ENCODE results near the gene GSG1L2. TPM values are rescaled to one million over a fixed set of nuclear protein-coding genes. Genes with fewer than 3 reads are reported as not detected.

GSG1L2 gene
- total RNA-seq, 1 experiment from 2014 or later = not detected

DNA sequence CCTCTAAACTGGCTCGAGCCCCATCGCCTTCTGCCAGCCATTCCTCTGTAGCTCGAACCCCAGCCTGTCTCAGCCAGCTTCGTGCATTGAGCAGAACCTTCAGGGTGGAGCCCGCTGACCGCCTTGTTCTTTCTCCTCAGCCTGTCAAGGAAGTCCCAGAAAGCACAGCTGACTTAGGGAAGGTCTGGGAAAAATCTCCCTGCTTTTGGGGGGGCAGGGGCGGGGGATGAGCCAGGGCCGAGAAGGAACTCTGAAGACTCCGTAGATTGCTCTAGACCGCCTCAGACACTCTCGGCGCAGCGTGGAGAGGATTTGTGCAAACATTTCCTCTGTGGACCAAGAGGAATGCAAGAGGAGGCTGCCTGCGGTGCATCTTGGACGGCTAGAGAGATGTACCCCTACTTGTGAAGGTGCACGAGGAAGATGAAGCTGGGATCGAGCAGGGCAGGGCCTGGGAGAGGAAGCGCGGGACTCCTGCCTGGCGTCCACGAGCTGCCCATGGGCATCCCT is 3.8 kb upstream of the GSG1L2 start, which contains the start of gene GLP2R:
GLP2R (plus strand) TSS at position 284 of the 510 bp plus-strand sequence; CDS start at position 424, 140 bp downstream.
- Histone ChIP-seq H3K79me2 (ENCODE audit: insufficient read depth, low read length) (no peaks in the 10 kb centered on the region), H3K9me2 (ENCODE audit: insufficient read depth) (no peaks in the 10 kb centered on the region), H4K20me1 (ENCODE audit: insufficient read depth) (no peaks in the 10 kb centered on the region), H3K4me2 (ENCODE audit: low read length) (no peak within 1 kb of the TSS), H3K27ac (ENCODE audit: low read depth, low read length) (no peak within 1 kb of the TSS), H3K9me3 (ENCODE audit: control insufficient read depth in 1 of 2, insufficient read depth in 1 of 2, low read depth in 1 of 2, low read length in 2 of 2) (no peaks in the 10 kb centered on the region), H3K36me3 (ENCODE audit: control insufficient read depth in 1 of 2, insufficient read depth in 2 of 2, low read length in 2 of 2) (no peaks in the 10 kb centered on the region), H3K9ac (ENCODE audit: low read length) (no peak within 1 kb of the TSS), H3K4me3 (replicated peaks in 1 of 2; ENCODE audit: low read depth in 1 of 2, low read length in 2 of 2) (no peak within 1 kb of the TSS), H3K27me3 (ENCODE audit: insufficient read depth, low read length) (no peaks in the 10 kb centered on the region), H2AFZ (ENCODE audit: low read depth, low read length, poor library complexity, severe bottlenecking) (no peak within 1 kb of the TSS), H3K4me1 (ENCODE audit: control insufficient read depth in 1 of 2, insufficient read depth in 2 of 2, low read length in 2 of 2) (peaks cover 0 to under 1% of the 10 kb centered on the region in 2 experiments; a peak in 2 of 4 replicates)
- TF ChIP-seq RAD21 (IDR thresholded peaks at IDR 0.05; ENCODE audit: low read depth) = no peak
- TF ChIP-seq, protein P1, sequence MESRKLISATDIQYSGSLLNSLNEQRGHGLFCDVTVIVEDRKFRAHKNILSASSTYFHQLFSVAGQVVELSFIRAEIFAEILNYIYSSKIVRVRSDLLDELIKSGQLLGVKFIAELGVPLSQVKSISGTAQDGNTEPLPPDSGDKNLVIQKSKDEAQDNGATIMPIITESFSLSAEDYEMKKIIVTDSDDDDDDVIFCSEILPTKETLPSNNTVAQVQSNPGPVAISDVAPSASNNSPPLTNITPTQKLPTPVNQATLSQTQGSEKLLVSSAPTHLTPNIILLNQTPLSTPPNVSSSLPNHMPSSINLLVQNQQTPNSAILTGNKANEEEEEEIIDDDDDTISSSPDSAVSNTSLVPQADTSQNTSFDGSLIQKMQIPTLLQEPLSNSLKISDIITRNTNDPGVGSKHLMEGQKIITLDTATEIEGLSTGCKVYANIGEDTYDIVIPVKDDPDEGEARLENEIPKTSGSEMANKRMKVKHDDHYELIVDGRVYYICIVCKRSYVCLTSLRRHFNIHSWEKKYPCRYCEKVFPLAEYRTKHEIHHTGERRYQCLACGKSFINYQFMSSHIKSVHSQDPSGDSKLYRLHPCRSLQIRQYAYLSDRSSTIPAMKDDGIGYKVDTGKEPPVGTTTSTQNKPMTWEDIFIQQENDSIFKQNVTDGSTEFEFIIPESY (IDR thresholded peaks at IDR 0.05; ENCODE audit: extremely low read depth, insufficient replicate concordance, low read length) = no peak
- TF ChIP-seq ELF1 (IDR thresholded peaks at IDR 0.05; ENCODE audit: borderline replicate concordance, low read depth) = no peak
- no peak for TF ChIP-seq POLR2AphosphoS5 (IDR thresholded peaks at IDR 0.05; ENCODE audit: low read depth, low read length)
- TF ChIP-seq EZH2 (IDR thresholded peaks at IDR 0.05) = no peak
- TF ChIP-seq JUND (IDR thresholded peaks at IDR 0.05) = no peak
- TF ChIP-seq CEBPB (IDR thresholded peaks at IDR 0.05; ENCODE audit: low read depth) = no peak
- no peak for TF ChIP-seq EZH2phosphoT487 (IDR thresholded peaks at IDR 0.05; ENCODE audit: borderline replicate concordance)
- no peak for TF ChIP-seq CBX3 (IDR thresholded peaks at IDR 0.05; ENCODE audit: low read depth)
- TF ChIP-seq EGR1 (IDR thresholded peaks at IDR 0.05; ENCODE audit: low read depth) = no peak
- no peak for TF ChIP-seq ZFX (IDR thresholded peaks at IDR 0.05)
- no peak for TF ChIP-seq ZNF274 (IDR thresholded peaks at IDR 0.05; ENCODE audit: low read depth, low read length)
- TF ChIP-seq, protein P2, sequence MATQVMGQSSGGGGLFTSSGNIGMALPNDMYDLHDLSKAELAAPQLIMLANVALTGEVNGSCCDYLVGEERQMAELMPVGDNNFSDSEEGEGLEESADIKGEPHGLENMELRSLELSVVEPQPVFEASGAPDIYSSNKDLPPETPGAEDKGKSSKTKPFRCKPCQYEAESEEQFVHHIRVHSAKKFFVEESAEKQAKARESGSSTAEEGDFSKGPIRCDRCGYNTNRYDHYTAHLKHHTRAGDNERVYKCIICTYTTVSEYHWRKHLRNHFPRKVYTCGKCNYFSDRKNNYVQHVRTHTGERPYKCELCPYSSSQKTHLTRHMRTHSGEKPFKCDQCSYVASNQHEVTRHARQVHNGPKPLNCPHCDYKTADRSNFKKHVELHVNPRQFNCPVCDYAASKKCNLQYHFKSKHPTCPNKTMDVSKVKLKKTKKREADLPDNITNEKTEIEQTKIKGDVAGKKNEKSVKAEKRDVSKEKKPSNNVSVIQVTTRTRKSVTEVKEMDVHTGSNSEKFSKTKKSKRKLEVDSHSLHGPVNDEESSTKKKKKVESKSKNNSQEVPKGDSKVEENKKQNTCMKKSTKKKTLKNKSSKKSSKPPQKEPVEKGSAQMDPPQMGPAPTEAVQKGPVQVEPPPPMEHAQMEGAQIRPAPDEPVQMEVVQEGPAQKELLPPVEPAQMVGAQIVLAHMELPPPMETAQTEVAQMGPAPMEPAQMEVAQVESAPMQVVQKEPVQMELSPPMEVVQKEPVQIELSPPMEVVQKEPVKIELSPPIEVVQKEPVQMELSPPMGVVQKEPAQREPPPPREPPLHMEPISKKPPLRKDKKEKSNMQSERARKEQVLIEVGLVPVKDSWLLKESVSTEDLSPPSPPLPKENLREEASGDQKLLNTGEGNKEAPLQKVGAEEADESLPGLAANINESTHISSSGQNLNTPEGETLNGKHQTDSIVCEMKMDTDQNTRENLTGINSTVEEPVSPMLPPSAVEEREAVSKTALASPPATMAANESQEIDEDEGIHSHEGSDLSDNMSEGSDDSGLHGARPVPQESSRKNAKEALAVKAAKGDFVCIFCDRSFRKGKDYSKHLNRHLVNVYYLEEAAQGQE (IDR thresholded peaks at IDR 0.05; ENCODE audit: low read depth) = no peak
- TF ChIP-seq, protein P3, sequence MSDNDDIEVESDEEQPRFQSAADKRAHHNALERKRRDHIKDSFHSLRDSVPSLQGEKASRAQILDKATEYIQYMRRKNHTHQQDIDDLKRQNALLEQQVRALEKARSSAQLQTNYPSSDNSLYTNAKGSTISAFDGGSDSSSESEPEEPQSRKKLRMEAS (IDR thresholded peaks at IDR 0.05) = no peak
- TF ChIP-seq, protein P4, sequence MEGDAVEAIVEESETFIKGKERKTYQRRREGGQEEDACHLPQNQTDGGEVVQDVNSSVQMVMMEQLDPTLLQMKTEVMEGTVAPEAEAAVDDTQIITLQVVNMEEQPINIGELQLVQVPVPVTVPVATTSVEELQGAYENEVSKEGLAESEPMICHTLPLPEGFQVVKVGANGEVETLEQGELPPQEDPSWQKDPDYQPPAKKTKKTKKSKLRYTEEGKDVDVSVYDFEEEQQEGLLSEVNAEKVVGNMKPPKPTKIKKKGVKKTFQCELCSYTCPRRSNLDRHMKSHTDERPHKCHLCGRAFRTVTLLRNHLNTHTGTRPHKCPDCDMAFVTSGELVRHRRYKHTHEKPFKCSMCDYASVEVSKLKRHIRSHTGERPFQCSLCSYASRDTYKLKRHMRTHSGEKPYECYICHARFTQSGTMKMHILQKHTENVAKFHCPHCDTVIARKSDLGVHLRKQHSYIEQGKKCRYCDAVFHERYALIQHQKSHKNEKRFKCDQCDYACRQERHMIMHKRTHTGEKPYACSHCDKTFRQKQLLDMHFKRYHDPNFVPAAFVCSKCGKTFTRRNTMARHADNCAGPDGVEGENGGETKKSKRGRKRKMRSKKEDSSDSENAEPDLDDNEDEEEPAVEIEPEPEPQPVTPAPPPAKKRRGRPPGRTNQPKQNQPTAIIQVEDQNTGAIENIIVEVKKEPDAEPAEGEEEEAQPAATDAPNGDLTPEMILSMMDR (IDR thresholded peaks at IDR 0.05 in 2 of 3, conservative IDR thresholded peaks at IDR 0.05 in 1 of 3; ENCODE audit: borderline replicate concordance in 1 of 3, insufficient read depth in 1 of 3, low read depth in 2 of 3, low read length in 2 of 3) = no peak
- no peak for TF ChIP-seq TCF7L2 (IDR thresholded peaks at IDR 0.05; ENCODE audit: borderline replicate concordance, extremely low read depth, insufficient read depth, insufficient read length)
- no peak for TF ChIP-seq SIN3A (IDR thresholded peaks at IDR 0.05; ENCODE audit: low read depth)
- TF ChIP-seq FOSL1 (IDR thresholded peaks at IDR 0.05; ENCODE audit: low read depth) = no peak
- TF ChIP-seq, protein P5, sequence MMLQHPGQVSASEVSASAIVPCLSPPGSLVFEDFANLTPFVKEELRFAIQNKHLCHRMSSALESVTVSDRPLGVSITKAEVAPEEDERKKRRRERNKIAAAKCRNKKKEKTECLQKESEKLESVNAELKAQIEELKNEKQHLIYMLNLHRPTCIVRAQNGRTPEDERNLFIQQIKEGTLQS (IDR thresholded peaks at IDR 0.05) = no peak
- TF ChIP-seq POLR2A (IDR thresholded peaks at IDR 0.05; ENCODE audit: borderline replicate concordance, extremely low read depth, insufficient read depth, insufficient read length) = no peak
- no peak for DNase-seq (ENCODE audit: low read depth, low spot score)
- no peak for ATAC-seq
- RAD21 ChIA-PET (ENCODE audit: low non-redundant PET in 1 of 2, low total read pairs in 2 of 2, uncharacterized antibody in 2 of 2, unreplicated experiment in 2 of 2) = no interaction called here
- CTCF ChIA-PET = no interaction called here
- BruUV-seq (replicated peaks) = no TSS peak
- POLR2A ChIA-PET = no interaction called here
- intact Hi-C loops (cut with micrococcal nuclease) = no loop called here
